Choroid plexus epithelial cell (primary cell): ENCODE data around the gene RPL5.
A peak's percentile ranks its signal among the peaks of the same experiment; 100 is the strongest.

Experiments
- DNase-seq: peaks from one replicate; pipeline ENCODE4 v3.0.0-alpha.2; 2010; ENCODE audit warnings: low read depth
- H3K4me3 ChIP-seq: 2 replicates; pipeline ENCODE4 v1.5.1; 2011; ENCODE audit warnings: low read depth, mild to moderate bottlenecking, control low read depth, low read length, moderate library complexity
- TF ChIP-seq, protein P1 (sequence below): conservative IDR thresholded peaks from 2 replicates; pipeline ENCODE4 v1.5.1; 2011; ENCODE audit warnings: low read depth, mild to moderate bottlenecking, control low read depth, inconsistent platforms, low read length, moderate library complexity

Gene RPL5

DNA sequence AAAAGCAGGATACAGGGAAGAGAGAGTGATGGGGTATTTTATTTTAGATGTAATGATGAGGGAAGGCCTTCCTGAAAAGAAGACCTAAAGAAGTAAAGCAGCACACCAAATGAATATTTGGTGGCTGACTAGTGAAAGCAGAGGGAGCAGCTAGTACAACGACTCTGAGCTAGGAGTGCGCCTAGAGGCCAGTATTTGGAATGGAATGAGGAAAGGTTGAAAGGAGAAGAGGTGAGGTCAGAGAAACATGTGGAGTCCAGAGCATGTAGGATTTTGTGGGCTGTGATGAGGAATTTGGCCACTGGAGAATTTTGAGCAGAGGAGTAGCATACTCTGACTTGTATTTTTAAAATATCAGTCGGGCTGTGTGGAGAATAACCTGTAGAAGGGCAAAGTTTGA is 11.8 kb upstream of the RPL5 start:
- DNase-seq = peak; percentile 73
- H3K4me3 ChIP-seq = no peak overlapping the region
- TF ChIP-seq, protein P1, sequence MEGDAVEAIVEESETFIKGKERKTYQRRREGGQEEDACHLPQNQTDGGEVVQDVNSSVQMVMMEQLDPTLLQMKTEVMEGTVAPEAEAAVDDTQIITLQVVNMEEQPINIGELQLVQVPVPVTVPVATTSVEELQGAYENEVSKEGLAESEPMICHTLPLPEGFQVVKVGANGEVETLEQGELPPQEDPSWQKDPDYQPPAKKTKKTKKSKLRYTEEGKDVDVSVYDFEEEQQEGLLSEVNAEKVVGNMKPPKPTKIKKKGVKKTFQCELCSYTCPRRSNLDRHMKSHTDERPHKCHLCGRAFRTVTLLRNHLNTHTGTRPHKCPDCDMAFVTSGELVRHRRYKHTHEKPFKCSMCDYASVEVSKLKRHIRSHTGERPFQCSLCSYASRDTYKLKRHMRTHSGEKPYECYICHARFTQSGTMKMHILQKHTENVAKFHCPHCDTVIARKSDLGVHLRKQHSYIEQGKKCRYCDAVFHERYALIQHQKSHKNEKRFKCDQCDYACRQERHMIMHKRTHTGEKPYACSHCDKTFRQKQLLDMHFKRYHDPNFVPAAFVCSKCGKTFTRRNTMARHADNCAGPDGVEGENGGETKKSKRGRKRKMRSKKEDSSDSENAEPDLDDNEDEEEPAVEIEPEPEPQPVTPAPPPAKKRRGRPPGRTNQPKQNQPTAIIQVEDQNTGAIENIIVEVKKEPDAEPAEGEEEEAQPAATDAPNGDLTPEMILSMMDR = peak; percentile 19

DNA sequence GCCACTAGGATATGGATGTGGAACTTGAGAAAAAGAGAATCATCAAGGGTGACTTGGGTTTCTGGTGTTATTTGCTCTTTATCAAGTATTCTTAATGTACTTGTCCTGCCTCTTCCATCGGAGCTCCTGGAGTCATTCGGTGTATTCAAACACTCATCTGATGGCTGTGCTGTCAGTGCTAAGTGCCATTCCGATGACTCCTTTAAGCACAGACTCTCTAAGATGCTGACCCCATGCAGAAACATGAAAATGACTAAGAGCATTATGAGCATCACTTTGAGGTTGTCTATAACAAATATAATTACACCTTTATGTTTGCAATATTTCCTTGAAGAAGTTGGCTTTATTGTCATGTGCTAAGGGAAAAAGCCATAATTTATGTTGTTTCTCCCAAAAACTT is 11.3 kb upstream of the RPL5 start:
- DNase-seq = peak; percentile 31
- no peak overlapping the region for H3K4me3 ChIP-seq
- TF ChIP-seq, protein P1 = no peak

DNA sequence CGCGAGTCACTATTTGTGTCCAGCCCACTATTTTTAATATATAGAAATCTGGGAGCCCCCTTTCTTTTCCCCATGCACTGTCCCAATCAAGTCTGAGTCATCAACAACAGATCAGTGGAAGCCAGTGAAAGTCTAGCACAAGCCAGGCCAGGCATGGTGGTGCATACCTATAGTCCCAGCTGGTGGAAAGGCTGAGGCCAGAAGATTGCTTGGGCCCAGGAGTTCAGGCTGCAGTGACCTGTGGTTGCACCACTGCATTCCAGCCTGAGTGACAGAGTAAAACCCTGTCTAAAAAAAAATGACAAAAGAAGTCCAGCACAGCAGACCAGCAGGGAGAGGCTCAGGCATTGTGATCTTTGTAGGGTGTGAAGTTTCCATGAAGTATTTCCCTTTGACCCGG is 9.0 kb upstream of the RPL5 start:
- TF ChIP-seq, protein P1 = no peak
- peak; percentile 94 for DNase-seq
- no peak overlapping the region for H3K4me3 ChIP-seq

DNA sequence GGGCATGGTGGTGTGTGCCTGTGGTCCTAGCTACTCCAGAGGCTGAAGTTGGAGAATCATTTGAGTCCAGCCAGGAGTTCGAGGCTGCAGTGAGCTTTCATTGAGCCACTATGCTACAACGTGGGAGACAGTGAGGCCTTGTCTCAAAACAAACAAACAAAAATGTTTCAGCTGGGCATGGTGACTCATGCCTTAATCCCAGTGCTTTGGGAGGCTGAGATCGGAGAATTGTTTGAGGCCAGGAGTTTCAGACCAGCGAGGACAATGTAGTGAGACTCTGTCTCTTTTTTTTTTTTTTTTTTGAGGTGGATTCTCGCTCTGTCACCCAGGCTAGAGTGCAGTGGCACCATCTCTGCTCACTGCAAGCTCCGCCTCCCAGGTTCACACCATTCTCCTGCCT is 5.0 kb upstream of the RPL5 start:
- peak; percentile 28 for DNase-seq
- TF ChIP-seq, protein P1 = no peak
- no peak overlapping the region for H3K4me3 ChIP-seq

DNA sequence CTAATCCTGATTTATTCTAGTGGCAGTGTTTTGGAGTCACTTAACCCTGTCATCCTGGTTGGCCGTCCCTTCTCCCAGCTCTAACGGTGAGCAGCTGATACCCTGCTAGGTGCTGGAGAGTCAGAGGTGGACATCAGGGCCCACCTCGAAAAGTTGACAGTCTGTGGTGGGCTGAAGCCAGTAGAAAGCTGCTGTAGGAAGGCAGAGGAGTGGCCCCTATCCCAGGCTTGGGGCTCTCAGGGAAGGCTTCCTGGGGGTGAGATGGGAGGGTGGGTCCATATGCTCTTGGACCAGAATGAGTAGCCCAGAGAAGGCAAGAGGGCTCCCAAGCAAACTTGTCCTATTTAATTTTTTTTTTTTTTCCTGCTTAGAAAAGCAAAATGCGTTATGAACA is 475 bp upstream of the RPL5 start:
- TF ChIP-seq, protein P1 = no peak
- DNase-seq = no peak
- peak overlapping the region; percentile 98 for H3K4me3 ChIP-seq

DNA sequence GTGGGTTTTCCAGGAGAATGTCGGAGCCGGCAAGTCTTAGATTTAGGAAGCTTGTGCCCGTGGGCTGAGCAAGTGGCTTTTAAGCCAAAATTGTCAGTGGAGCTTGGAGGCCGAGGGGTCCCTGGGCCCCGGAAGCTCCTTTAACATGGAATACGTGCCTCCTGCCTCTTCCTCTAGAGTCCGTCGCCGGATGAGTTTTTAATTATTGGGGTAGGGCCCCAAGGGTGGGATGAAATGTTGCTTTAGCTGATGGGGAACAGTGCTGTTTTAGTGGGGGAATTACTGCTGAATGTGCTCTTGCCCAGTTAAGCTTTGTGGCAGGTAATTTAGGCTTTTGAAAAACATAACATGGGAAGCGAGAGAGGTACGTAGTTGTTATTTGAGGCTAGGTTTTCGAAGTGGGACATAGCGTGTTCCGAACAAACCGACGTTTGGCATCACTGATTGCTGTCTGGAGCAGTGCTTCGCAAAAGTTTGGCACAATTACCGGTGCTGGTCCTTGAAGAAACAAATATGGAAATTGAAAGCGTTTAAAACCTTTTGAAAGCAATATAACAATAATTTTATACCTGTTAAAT is 786 bp downstream of the RPL5 start:
- peak; percentile 35 for DNase-seq
- TF ChIP-seq, protein P1 = no peak
- H3K4me3 ChIP-seq = peak overlapping the region; percentile 98

DNA sequence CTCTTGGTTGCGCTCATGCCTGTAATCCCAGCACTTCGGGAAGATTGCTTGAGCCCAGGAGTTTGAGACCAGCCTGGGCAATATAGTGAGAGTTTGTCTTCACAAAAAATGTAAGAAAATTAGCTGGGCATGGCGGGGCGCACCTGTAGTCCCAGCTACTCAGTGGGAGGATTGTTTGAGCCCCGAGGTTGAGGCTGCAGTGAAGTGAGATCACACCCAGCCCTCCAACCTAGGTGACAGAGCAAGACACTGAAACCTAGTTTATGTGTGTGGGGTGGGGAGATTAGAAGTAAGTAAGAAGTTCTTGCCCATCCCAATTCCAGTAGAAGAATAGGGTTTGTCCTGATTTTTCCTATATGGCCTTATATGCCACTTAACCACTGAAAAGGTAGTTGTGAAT is 2.0 kb downstream of the RPL5 start:
- TF ChIP-seq, protein P1 = no peak
- DNase-seq = no peak
- peak overlapping the region; percentile 98 for H3K4me3 ChIP-seq
